ENCODE measurements around the gene FAM241B.

FAM241B gene

GRCh38 chr10:69634759-69635425 lies 4.8 kb downstream of the FAM241B start:
- no peak for DNase-seq

GRCh38 chr10:69635428-69636272 lies 5.6 kb downstream of the FAM241B start:
- DNase-seq = no peak

GRCh38 chr10:69636273-69636575 lies 6.2 kb downstream of the FAM241B start:
- no peak for DNase-seq

DNA sequence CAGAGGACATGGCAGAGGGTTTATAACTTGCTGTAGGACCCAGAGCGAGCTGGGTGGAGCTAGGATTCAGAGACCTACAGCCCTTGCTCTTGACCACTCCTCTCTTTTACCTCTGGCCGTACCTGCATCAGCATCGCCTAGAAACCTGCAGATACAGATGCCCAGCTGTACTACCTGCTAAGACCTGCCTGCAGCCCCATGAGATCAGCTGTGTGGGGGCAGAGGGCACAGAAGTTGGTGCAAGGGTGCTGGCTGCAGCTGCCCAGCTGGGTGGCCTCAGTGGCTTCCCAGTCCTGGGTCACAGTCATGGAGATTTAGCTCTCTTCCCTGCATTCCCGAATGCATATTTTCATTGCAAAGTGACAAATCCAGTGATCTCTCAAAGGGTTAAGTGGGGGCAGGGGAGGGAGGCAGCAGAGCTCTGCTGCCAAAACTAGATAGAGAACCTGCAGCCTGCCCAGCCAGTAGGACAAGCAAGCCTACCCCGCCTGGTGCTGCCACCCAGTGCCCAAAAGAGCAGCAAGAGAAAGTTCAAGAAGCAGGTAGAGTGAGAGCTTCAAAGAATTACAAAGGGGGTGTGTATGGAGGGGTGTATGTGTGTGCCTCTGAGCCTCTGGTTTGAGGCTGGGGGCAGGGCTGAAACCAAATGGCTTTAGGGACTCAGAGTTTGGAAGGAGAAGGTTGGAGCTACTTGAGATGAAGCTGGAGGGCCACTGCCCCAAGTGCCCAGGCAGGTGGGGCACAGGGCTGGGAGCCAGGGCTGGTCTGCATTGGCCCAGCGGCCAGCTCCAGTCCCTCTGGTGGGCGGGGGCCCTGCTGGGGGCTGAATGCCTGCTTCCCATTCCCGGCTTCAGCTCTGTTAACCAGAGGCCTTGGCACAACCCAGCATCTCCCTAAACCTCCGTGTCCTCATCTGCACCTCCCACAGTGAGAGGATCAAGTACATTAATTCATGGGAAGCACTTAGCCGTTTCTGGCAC lies 6.9 kb downstream of the FAM241B start:
- DNase-seq = no peak

- DNase-seq = no peak
Observed at GRCh38 chr10:69638642-69639041, 8.6 kb downstream of the FAM241B start.

GRCh38 chr10:69639291-69640195 lies 9.5 kb downstream of the FAM241B start:
- peak; percentile 47 for DNase-seq

GRCh38 chr10:69640196-69640980 lies 10.3 kb downstream of the FAM241B start:
- no peak for DNase-seq

GRCh38 chr10:69641261-69641980 lies 11.4 kb downstream of the FAM241B start:
- DNase-seq = no peak

GRCh38 chr10:69642747-69643146 lies 12.7 kb downstream of the FAM241B start:
- DNase-seq = no peak

DNA sequence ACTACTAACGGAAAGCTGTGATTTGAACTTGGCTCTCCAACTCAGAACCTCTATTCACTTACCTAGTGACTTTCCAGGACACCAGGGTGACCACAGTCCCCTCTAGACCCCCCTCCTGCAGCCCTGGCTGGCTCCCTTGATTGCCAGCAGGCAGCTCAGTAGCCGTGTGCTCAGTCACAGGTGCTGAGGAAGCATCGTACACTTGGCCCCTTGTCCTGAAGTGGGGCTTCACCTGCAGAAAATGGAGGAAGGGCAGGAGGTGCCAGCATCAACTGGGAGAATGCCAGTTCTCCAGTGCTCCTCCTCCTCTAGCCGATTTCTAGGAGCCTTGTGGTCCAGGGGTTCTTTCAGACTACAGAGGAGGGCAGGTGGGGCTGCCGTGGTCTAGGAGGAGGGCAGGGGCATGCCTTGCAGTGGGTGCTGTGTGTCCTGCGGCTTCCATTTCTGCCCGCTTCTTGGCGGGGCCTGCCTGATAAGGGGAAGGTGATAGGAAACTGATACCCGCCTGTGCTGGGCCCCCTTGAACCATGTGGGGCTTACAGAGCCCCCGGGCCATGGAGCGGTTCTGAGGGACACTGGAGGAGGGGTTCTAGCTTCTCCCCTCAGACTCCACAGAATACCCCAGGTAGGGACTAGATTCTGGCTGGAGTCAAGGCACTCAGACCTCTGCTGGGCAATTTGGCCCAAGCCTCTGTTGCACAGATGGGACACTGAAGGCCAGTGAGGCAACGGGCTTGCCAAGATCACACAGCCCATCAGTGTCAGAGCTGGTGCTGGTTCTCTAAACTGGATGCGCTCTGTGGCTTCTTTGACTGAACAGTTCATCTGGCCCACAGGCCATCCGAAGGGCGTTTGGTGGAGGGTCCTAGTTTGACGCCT lies 14.0 kb downstream of the FAM241B start:
- no peak for DNase-seq

DNA sequence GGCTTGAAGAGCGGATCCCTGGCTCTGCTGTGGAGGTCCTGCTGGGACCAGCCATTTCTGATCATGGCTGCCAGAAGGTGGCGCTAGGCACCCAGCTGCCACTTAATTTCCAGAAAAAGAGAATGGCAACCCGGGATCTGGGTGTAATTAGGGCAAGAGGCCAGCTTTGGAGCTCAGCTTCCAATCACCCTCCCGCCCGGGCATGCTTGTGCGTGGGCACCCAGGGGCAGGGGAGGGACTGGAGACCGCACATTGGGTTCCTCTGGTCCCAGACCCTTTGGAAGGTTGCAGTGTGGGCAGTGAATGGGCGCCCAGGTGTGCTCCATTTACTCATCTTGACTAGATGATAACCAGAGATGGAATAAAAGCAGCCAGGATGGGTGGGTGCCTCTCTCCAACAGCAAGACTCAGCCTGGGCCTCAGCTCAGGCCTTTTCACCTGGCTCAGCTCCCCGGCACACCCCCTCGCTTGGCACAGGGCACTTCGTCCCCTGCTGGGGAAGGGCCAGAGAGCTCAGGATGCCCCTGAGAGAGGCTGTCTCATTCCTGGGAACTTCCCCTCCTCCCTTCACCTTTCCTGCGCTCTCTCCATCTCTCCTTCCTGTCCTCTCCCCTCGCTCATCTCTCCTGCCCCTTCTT lies 14.7 kb downstream of the FAM241B start:
- peak; percentile 45 for DNase-seq

DNA sequence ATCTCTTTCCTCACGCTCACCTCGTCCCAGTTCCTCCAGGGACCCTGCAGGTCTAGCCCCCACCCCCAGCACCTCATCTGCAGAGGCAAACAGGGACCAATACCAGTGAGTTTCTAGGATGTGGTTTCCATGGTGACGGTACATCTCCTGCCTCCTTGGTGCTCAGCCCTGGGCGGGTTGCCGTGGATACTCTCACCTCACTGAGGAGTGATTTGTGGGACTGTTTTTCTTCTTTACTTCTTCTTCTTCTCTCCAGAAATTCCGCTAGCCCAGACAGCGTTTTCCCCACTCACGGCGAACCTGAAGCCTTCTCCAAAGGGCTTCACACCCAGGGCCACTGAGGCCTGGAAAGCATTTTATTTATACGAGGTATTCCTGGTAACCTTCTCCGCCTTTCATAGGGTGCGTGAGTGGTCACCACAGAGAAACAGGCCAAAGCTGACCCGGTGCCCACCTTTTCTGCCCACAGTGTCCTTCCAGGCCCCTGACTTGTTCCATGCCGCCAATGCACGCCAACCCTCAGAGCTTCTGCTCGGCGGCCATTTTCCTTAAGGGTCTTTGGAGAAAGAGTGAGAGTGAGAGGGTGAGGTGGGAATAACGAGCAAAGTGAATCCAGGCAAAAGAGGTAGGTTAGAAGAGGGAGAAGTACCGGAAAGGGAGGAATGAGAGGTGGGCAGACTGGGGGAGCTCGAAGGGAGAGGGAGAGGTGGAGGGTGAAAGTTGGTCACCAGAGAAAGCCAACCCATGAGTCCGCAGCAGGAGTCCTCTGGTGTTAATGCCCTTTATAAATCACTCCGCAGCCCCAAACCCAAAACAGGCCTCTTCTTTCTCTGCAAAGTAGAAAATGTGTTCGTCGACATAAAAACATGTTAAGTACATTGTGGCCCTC lies 15.5 kb downstream of the FAM241B start:
- DNase-seq = no peak

- DNase-seq = no peak
Observed at GRCh38 chr10:69646185-69647060, 16.4 kb downstream of the FAM241B start.

DNA sequence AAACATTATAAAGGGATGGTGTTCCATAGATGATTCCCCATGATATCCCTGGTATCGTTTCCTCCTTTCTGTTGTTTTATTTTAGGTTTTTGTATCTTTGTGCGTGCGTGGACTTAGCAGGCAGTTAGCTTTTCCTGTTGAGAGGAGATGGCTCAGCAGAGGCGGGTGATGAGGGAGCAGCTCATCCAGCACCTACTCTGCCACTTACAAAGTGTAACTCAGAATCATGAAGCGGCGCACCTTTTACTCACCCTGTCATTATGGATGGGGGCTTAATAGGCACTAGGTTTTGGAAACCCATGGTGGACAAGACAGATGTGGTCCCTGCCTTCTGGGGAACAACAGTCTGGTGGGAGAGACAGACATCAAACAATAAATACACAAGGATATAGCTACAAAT lies 17.1 kb downstream of the FAM241B start:
- no peak for DNase-seq

DNA sequence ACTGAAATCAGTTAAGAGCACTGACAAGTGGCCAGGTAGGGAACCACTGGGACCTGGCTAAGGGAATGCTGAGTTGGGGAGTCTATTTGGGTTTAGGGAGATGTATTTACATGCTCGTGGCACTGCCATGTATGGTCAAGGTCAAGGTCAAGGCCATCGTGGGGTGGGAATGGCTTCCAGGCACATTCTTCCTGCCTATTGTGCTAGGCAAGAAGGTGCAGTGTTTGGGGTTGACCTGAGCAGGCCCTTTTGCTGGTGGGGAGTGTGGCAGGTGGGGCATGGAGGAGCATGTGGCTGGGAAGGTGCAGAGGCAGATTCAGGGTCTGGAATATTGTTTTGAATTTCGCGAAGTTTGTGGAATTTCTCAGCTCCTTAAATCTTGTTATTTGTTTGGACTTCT lies 17.8 kb downstream of the FAM241B start:
- no peak for DNase-seq

- DNase-seq = no peak
Observed at GRCh38 chr10:69648461-69648860, 18.4 kb downstream of the FAM241B start.
